HepG2 (cell line): ENCODE results near the gene GPBAR1. TPM values are rescaled to one million over a fixed set of nuclear protein-coding genes. Genes with fewer than 3 reads are reported as not detected.

Experiments used
- CHD2 ChIP-seq: IDR thresholded peaks from 2 replicates; pipeline ENCODE4 v1.6.1; 2011; ENCODE audit warnings: low read depth, low read length, improper control_type of control experiment
- ELF1 ChIP-seq: sonication (generic); formaldehyde crosslinking; IDR thresholded peaks from 2 replicates; pipeline ENCODE4 v1.4.0; 2020; ENCODE audit warnings: missing genetic modification reagents
- HNRNPUL1 ChIP-seq: fragments of 200-400 bp; formaldehyde crosslinking; IDR thresholded peaks from 2 replicates; pipeline ENCODE4 v1.6.1; 2017; ENCODE audit warnings: low read depth, mild to moderate bottlenecking, low read length, moderate library complexity
- JDP2 ChIP-seq: sonication (generic); formaldehyde crosslinking; IDR thresholded peaks from 2 replicates; pipeline ENCODE4 v1.8.1; 2022; ENCODE audit warnings: missing genetic modification reagents, borderline replicate concordance
- KAT8 ChIP-seq: IDR thresholded peaks from 2 replicates; pipeline ENCODE4 v1.6.1; 2016; ENCODE audit warnings: missing genetic modification reagents, missing compliant biosample characterization
- KLF9 ChIP-seq: IDR thresholded peaks from 2 replicates; pipeline ENCODE4 v1.6.1; 2016; ENCODE audit warnings: low read depth
- MAF1 ChIP-seq: sonication (generic); formaldehyde crosslinking; IDR thresholded peaks from 2 replicates; pipeline ENCODE4 v1.5.0; 2020; ENCODE audit warnings: missing genetic modification reagents, borderline replicate concordance
- MATR3 ChIP-seq: sonication (generic); formaldehyde crosslinking; IDR thresholded peaks from 2 replicates; pipeline ENCODE4 v1.4.0; 2020; ENCODE audit warnings: missing genetic modification reagents
- MTA3 ChIP-seq: sonication (generic); formaldehyde crosslinking; IDR thresholded peaks from 2 replicates; pipeline ENCODE4 v1.4.0; 2020; ENCODE audit warnings: missing genetic modification reagents
- NR2F2 ChIP-seq: IDR thresholded peaks from 2 replicates; pipeline ENCODE4 v1.6.1; 2012; ENCODE audit warnings: low read depth, inconsistent platforms, borderline replicate concordance
- NR2F6 ChIP-seq, 2 experiments: IDR thresholded peaks; 2 replicates each; pipeline ENCODE4 v1.6.1; 2016; ENCODE audit warnings: antibody characterized with exemption in 1 of 2, mild to moderate bottlenecking in 1 of 2
- ONECUT2 ChIP-seq: sonication (generic); formaldehyde crosslinking; IDR thresholded peaks from 2 replicates; pipeline ENCODE4 v1.4.0; 2020; ENCODE audit warnings: missing genetic modification reagents
- PCBP1 ChIP-seq: fragments of 200-400 bp; formaldehyde crosslinking; IDR thresholded peaks from 2 replicates; pipeline ENCODE4 v1.6.1; 2017; ENCODE audit warnings: mild to moderate bottlenecking, low read depth, low read length, borderline replicate concordance
- PRPF4 ChIP-seq: fragments of 200-400 bp; formaldehyde crosslinking; IDR thresholded peaks from 2 replicates; pipeline ENCODE4 v1.6.1; 2016; ENCODE audit warnings: low read length, low read depth; ENCODE audit not compliant: poor library complexity, severe bottlenecking
- SUZ12 ChIP-seq: fragments of 150-350 bp; IDR thresholded peaks from 2 replicates; pipeline ENCODE4 v1.6.1; 2014; ENCODE audit warnings: low read depth, low read length
- TAF1 ChIP-seq: sonication (generic); formaldehyde crosslinking; IDR thresholded peaks from 2 replicates; pipeline ENCODE4 v1.4.0; 2020; ENCODE audit warnings: missing genetic modification reagents
- TEF ChIP-seq: sonication (generic); formaldehyde crosslinking; IDR thresholded peaks from 2 replicates; pipeline ENCODE4 v1.5.0; 2020; ENCODE audit warnings: missing genetic modification reagents
- ZKSCAN5 ChIP-seq: sonication (generic); formaldehyde crosslinking; IDR thresholded peaks from 2 replicates; pipeline ENCODE4 v1.5.1; 2020; ENCODE audit warnings: mild to moderate bottlenecking, missing genetic modification reagents
- ZNF136 ChIP-seq: sonication (generic); formaldehyde crosslinking; IDR thresholded peaks from 2 replicates; pipeline ENCODE4 v1.8.1; 2022; ENCODE audit warnings: low read depth, mild to moderate bottlenecking, moderate library complexity, missing genetic modification reagents
- ZNF34 ChIP-seq: sonication (generic); formaldehyde crosslinking; IDR thresholded peaks from 2 replicates; pipeline ENCODE4 v1.4.0; 2020; ENCODE audit warnings: mild to moderate bottlenecking, missing genetic modification reagents, borderline replicate concordance
- ZNF660 ChIP-seq: sonication (generic); formaldehyde crosslinking; IDR thresholded peaks from 2 replicates; pipeline ENCODE4 v1.5.1; 2020; ENCODE audit warnings: mild to moderate bottlenecking, low read depth, missing genetic modification reagents, borderline replicate concordance
- ZNF691 ChIP-seq: sonication (generic); formaldehyde crosslinking; IDR thresholded peaks from 2 replicates; pipeline ENCODE4 v1.4.0; 2020; ENCODE audit warnings: missing genetic modification reagents, low read depth, mild to moderate bottlenecking, borderline replicate concordance
- ZNF816 ChIP-seq: sonication (generic); formaldehyde crosslinking; IDR thresholded peaks from 2 replicates; pipeline ENCODE4 v1.8.0; 2022; ENCODE audit warnings: missing genetic modification reagents, mild to moderate bottlenecking, borderline replicate concordance
- polyA plus RNA-seq, 8 experiments: library from polyadenylated mRNA; depleted of rRNA in 3 of 8; stranded (reverse) in 7 of 8; unstranded in 1 of 8; fragments of >200 nt; fragmentation: Illumina TruSeq in 4 of 8; extraction: Trizol in 4 of 8; gene quantifications; 2 replicates each; pipeline versions ENCODE4 v1.2.1 to v1.2.3, GENCODE V29; 2011 to 2016; ENCODE audit warnings: low read depth in 4 of 8, missing spikeins in 1 of 8, mixed read lengths in 1 of 8; ENCODE audit not compliant: insufficient read depth in 1 of 8
- total RNA-seq, 5 experiments: library from RNA; depleted of rRNA; stranded (reverse); fragments of >200 nt; fragmentation: Illumina TruSeq; extraction: Trizol; gene quantifications; 2 replicates each; pipeline ENCODE4 v1.2.3, GENCODE V29; 2016; ENCODE audit warnings: low read depth in 1 of 5
- TF ChIP-seq, protein P1 (sequence below): fragments of 450-650 bp; IDR thresholded peaks from 2 replicates; pipeline ENCODE4 v1.6.1; 2017; ENCODE audit warnings: mild to moderate bottlenecking
- TF ChIP-seq, protein P2 (sequence below): sonication (generic); formaldehyde crosslinking; conservative IDR thresholded peaks from 2 replicates; pipeline ENCODE4 v1.4.0; 2020; ENCODE audit warnings: missing genetic modification reagents

The GPBAR1 gene
- total and polyA plus RNA-seq, 2 of the 13 experiments (the other 11 are each of a cell fraction or from before 2014, with no cell fraction given): 0.05 to 0.09 TPM

- TF ChIP-seq CHD2 (no peak), HNRNPUL1 (no peak), JDP2 (CRISPR knock-in tag) (no peak), ONECUT2 (CRISPR knock-in tag) (no peak), ZNF660 (CRISPR knock-in tag) (no peak), PCBP1 (no peak; the same call in 1 of the 2 replicates), MTA3 (CRISPR knock-in tag) (no peak), ZNF691 (CRISPR knock-in tag) (no peak), TEF (CRISPR knock-in tag) (no peak), ELF1 (peak; percentile 96), KLF9 (CRISPR knock-in tag) (0 out of 2 replicates have a peak, but pooled peaks have one; percentile 66), MATR3 (CRISPR knock-in tag) (no peak), NR2F2 (no peak), ZNF816 (no peak), KAT8 (CRISPR knock-in tag) (peak; percentile 95), NR2F6 (IDR thresholded peaks at IDR 0.05) (no peak), NR2F6 (CRISPR knock-in tag; IDR thresholded peaks at IDR 0.05) (peak; percentile 13; the same call in 1 of the 2 replicates), ZNF34 (CRISPR knock-in tag) (peak; percentile 94), MAF1 (0 out of 2 replicates have a peak, but pooled peaks have one; percentile 46), SUZ12 (no peak), TAF1 (CRISPR knock-in tag) (peak; percentile 80), ZNF136 (CRISPR knock-in tag) (peak; percentile 87; the same call in 1 of the 2 replicates), PRPF4 (no peak), ZKSCAN5 (CRISPR knock-in tag) (no peak)
- TF ChIP-seq, protein P1, sequence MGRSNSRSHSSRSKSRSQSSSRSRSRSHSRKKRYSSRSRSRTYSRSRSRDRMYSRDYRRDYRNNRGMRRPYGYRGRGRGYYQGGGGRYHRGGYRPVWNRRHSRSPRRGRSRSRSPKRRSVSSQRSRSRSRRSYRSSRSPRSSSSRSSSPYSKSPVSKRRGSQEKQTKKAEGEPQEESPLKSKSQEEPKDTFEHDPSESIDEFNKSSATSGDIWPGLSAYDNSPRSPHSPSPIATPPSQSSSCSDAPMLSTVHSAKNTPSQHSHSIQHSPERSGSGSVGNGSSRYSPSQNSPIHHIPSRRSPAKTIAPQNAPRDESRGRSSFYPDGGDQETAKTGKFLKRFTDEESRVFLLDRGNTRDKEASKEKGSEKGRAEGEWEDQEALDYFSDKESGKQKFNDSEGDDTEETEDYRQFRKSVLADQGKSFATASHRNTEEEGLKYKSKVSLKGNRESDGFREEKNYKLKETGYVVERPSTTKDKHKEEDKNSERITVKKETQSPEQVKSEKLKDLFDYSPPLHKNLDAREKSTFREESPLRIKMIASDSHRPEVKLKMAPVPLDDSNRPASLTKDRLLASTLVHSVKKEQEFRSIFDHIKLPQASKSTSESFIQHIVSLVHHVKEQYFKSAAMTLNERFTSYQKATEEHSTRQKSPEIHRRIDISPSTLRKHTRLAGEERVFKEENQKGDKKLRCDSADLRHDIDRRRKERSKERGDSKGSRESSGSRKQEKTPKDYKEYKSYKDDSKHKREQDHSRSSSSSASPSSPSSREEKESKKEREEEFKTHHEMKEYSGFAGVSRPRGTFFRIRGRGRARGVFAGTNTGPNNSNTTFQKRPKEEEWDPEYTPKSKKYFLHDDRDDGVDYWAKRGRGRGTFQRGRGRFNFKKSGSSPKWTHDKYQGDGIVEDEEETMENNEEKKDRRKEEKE: no peak
- TF ChIP-seq, protein P2, sequence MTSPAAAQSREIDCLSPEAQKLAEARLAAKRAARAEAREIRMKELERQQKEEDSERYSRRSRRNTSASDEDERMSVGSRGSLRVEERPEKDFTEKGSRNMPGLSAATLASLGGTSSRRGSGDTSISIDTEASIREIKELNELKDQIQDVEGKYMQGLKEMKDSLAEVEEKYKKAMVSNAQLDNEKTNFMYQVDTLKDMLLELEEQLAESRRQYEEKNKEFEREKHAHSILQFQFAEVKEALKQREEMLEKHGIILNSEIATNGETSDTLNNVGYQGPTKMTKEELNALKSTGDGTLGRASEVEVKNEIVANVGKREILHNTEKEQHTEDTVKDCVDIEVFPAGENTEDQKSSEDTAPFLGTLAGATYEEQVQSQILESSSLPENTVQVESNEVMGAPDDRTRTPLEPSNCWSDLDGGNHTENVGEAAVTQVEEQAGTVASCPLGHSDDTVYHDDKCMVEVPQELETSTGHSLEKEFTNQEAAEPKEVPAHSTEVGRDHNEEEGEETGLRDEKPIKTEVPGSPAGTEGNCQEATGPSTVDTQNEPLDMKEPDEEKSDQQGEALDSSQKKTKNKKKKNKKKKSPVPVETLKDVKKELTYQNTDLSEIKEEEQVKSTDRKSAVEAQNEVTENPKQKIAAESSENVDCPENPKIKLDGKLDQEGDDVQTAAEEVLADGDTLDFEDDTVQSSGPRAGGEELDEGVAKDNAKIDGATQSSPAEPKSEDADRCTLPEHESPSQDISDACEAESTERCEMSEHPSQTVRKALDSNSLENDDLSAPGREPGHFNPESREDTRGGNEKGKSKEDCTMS (CRISPR knock-in tag): no peak
Measured at GRCh38 chr2:218216674-218217359, 44.0 kb upstream of the GPBAR1 start, which contains the start of gene ARPC2 (continued).
